ENCODE data around the gene PTPRT. TPM values are rescaled to one million over a fixed set of nuclear protein-coding genes. Genes with fewer than 3 reads are reported as not detected.

Gene PTPRT
- total RNA-seq, 4 donors from 2014 or later: 0.67 to 2.5 (median 1.0) TPM

- Histone ChIP-seq H3K36me3 (no peaks in the 10 kb centered on the region), H3K4me1 (peaks cover 0 to 13% (median 0%) of the 10 kb centered on the region in 4 donors), H3K9me3 (no peaks in the 10 kb centered on the region), H3K4me3 (no peak overlapping the region), H3K27me3 (peaks cover 0 to 12% of the 10 kb centered on the region in 2 donors), H3K27ac (no peak overlapping the region)
- DNase-seq: peak; percentile 31 to 77 (median 76)
- TF ChIP-seq, protein P1, sequence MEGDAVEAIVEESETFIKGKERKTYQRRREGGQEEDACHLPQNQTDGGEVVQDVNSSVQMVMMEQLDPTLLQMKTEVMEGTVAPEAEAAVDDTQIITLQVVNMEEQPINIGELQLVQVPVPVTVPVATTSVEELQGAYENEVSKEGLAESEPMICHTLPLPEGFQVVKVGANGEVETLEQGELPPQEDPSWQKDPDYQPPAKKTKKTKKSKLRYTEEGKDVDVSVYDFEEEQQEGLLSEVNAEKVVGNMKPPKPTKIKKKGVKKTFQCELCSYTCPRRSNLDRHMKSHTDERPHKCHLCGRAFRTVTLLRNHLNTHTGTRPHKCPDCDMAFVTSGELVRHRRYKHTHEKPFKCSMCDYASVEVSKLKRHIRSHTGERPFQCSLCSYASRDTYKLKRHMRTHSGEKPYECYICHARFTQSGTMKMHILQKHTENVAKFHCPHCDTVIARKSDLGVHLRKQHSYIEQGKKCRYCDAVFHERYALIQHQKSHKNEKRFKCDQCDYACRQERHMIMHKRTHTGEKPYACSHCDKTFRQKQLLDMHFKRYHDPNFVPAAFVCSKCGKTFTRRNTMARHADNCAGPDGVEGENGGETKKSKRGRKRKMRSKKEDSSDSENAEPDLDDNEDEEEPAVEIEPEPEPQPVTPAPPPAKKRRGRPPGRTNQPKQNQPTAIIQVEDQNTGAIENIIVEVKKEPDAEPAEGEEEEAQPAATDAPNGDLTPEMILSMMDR (IDR thresholded peaks at IDR 0.05): peak; percentile 41 to 77 (median 68)
- TF ChIP-seq POLR2A (IDR thresholded peaks at IDR 0.05): no peak
These were observed 2.1 kb downstream of the PTPRT start for GRCh38 chr20:43187476-43188233.

GRCh38 chr20:43186312-43186711, 3.4 kb downstream of the PTPRT start:
- peaks cover 0 to 13% (median 0%) of the 10 kb centered on the region in 4 donors for H3K4me1 ChIP-seq
- H3K27ac ChIP-seq: no peak overlapping the region
- peaks cover 0 to 12% of the 10 kb centered on the region in 2 donors for H3K27me3 ChIP-seq
- no peaks in the 10 kb centered on the region for H3K36me3 ChIP-seq
- no peak for TF ChIP-seq POLR2A (IDR thresholded peaks at IDR 0.05)
- TF ChIP-seq, protein P1 (IDR thresholded peaks at IDR 0.05): no peak
- H3K9me3 ChIP-seq: no peaks in the 10 kb centered on the region
- DNase-seq: no peak
- no peak overlapping the region for H3K4me3 ChIP-seq

GRCh38 chr20:43185901-43186300, 3.8 kb downstream of the PTPRT start:
- Histone ChIP-seq H3K27me3 (peaks cover 0 to 12% of the 10 kb centered on the region in 2 donors), H3K4me3 (no peak overlapping the region), H3K27ac (no peak overlapping the region), H3K36me3 (no peaks in the 10 kb centered on the region), H3K9me3 (no peaks in the 10 kb centered on the region), H3K4me1 (peaks cover 0 to 13% (median 0%) of the 10 kb centered on the region in 4 donors)
- no peak for TF ChIP-seq POLR2A (IDR thresholded peaks at IDR 0.05)
- TF ChIP-seq, protein P1 (IDR thresholded peaks at IDR 0.05): no peak
- no peak for DNase-seq

GRCh38 chr20:43183536-43184070, 6.1 kb downstream of the PTPRT start:
- Histone ChIP-seq H3K4me3 (no peak overlapping the region), H3K9me3 (no peaks in the 10 kb centered on the region), H3K27ac (no peak overlapping the region), H3K36me3 (no peaks in the 10 kb centered on the region), H3K4me1 (peaks cover 0 to 7% (median 0%) of the 10 kb centered on the region in 4 donors), H3K27me3 (peaks cover 0 to 3% of the 10 kb centered on the region in 2 donors)
- DNase-seq: no peak
- TF ChIP-seq, protein P1 (IDR thresholded peaks at IDR 0.05): no peak
- no peak for TF ChIP-seq POLR2A (IDR thresholded peaks at IDR 0.05)

DNA sequence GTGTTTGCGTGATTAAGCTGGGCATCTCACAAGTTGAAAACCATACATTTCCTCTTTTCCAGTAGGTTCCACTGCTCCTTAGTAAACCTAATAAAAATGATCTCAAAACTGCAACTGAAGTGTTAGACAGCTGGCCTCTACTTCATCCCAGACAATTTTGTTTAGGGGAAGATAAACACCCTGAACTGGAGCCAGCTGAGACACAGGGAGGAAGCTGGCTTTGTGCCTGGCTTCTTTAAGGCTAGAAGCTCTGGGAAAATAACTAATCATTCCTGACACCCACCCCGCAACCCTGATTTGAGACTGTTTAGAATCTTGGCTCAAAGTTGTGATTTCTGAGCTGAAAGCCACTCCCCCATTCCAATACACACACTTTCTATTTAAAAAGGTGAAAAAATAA, 11.6 kb downstream of the PTPRT start:
- no peaks in the 10 kb centered on the region for H3K9me3 ChIP-seq
- H3K27ac ChIP-seq: no peak overlapping the region
- DNase-seq: no peak
- no peaks in the 10 kb centered on the region for H3K36me3 ChIP-seq
- TF ChIP-seq POLR2A (IDR thresholded peaks at IDR 0.05): no peak
- TF ChIP-seq, protein P1 (IDR thresholded peaks at IDR 0.05): no peak
- no peaks in the 10 kb centered on the region for H3K27me3 ChIP-seq
- H3K4me1 ChIP-seq: no peaks in the 10 kb centered on the region
- no peak overlapping the region for H3K4me3 ChIP-seq

Measured in Peyer's patch (tissue), 4 donors.